NCI-H1436 (cell line): ENCODE results near the gene ALK.

Source experiments
- DNase-seq: peaks from one replicate; lab custom pipeline; 2025; lab: John Stamatoyannopoulos, UW

ALK gene

GRCh38 chr2:29718076-29718686 is 203.2 kb downstream of the ALK start:
- DNase-seq, result no peak

GRCh38 chr2:29715655-29716054 is 205.7 kb downstream of the ALK start:
- DNase-seq, result no peak

DNA sequence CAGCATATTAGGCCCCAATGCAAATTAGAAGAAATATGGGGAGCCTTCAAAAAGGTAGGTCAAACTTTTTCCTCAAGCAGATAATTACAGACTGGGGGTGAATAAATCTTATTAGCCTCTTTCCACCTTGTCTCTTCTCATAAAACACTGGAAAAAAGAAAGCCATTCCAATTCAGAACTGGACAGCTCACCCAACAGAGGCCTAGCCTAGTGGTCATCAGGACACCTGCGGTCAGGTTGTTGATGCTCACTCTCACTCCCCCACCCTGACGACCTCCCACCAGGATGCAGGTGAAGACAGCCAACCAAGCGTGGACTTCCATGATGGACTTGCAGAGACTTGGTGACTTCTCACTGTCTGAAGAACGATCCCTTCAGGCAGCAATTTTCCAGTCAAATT is 207.1 kb downstream of the ALK start:
- no peak for DNase-seq

- DNase-seq, result no peak
Measured at GRCh38 chr2:29706171-29706720, 215.1 kb downstream of the ALK start.

GRCh38 chr2:29705616-29706015 is 215.8 kb downstream of the ALK start:
- no peak for DNase-seq

DNA sequence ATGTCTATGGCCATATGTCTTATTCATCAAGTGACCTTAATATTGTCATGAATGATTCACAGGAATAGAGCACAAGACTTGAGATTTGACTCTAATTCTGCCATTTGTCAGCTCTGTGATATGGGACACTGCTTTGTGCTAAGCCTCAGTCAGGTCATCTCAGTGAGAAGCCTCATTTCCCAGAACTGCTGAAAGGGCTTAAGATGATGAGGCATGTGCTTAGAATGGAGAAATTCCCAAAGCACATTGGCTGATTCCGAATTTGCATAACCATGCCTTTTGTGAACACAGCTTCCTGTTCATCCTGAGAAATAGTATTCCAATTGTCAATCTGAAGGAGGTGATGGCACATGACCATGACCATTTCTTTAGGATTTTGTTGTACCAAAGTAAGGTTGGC is 218.1 kb downstream of the ALK start:
- DNase-seq, result no peak

DNA sequence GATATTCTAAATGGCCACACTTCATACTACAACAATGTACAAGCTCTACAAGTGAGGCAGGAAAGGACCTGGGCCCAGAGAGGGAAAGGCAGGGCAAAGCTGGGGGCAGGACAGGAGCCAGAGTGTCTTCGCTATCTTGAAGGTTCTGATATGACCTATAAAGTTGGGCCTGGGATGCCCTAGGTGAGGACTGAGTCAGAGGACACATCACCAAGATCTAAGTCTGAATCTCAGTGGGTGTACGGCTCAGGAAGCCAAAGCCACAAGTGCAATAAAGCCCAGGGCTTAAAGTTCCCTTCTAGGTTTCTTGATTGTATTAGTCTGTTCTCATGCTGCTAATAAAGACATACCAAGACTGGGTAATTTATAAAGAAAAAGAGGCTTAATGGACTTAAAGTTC is 219.1 kb downstream of the ALK start:
- DNase-seq, result no peak

DNA sequence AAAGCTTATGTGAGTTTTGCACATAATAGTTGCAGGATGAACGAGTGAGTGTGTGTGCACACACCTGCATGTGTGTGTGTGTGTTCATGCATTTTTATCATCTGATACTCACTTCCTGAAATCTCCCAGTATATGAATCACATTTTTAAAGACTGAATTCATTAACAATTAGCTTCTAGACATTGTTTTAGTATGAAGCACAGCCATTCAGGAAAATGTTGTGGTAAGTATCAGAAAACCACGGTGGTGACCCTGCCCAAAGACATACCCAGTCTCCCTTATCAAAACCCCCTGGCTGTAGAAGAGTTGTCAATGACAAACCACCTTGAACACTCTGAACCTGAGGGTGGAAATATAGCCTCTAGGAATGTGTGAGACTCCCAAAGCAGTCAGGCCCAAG is 220.8 kb downstream of the ALK start:
- no peak for DNase-seq

GRCh38 chr2:29699045-29699444 is 222.3 kb downstream of the ALK start:
- DNase-seq, result no peak

- DNase-seq, result no peak
Measured at GRCh38 chr2:29698216-29698615, 223.2 kb downstream of the ALK start.

- no peak for DNase-seq
Measured at GRCh38 chr2:29697715-29698114, 223.7 kb downstream of the ALK start.

DNA sequence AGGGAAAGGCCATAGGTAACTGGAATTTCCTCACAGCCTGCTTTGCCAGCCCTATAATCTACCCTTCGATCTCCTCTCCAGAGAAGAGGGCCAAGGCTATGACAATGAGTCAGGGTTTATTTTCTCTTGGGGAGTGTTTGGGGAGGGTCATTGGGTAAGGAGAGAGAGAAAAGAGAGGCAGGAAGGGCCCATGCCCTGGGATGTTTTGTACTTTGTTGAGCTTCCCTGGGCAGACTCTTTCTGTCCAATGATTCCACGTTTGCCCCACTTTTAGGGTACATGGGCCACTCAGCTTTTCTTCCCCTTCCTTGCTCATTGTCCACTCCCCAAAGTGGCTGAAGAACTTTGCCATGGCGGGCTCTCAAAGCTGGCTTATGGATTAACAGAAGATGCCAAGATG is 224.2 kb downstream of the ALK start:
- DNase-seq, result no peak

DNA sequence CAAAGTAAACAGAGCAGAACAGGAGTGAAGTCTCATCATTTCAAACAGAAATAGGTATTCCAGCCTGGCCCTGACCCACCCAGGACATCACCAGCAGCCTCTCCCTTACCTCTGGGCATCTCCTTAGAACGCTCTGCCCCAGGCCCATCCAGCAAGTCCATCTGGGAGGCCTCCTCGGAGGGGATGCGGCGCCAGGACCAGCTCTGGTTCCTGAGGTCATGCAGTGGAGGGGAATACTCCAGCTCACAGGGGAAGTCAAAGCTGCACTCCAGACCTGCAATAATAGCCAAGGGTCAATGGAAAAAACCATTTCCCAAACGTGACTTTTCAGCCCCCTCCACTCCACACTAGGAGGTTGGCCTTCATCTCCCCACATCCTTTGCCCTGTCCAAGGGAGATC is 226.6 kb downstream of the ALK start:
- no peak for DNase-seq

GRCh38 chr2:29691391-29691950 is 229.9 kb downstream of the ALK start:
- no peak for DNase-seq

GRCh38 chr2:29689666-29690065 is 231.7 kb downstream of the ALK start:
- DNase-seq, result no peak

DNA sequence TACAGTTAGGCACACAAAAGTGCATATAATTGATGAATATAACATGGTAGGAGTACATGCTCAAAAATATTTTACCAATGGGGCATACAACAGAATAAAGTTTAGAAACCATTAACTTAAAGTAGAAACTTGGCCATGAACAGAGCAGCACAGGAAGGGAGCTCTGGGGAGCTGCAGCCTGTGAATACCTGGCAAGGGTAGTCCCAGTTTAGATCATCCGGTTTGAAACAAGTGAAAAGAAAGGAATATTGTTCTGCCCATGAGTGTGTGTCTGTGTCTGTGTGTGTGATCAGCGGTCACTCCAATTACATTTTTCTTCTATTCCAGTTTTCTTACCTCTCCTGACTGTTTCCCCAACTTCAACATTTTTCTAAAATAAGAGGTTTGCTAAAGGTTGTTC is 233.0 kb downstream of the ALK start:
- no peak for DNase-seq

GRCh38 chr2:29687121-29687520 is 234.3 kb downstream of the ALK start:
- DNase-seq, result no peak

DNA sequence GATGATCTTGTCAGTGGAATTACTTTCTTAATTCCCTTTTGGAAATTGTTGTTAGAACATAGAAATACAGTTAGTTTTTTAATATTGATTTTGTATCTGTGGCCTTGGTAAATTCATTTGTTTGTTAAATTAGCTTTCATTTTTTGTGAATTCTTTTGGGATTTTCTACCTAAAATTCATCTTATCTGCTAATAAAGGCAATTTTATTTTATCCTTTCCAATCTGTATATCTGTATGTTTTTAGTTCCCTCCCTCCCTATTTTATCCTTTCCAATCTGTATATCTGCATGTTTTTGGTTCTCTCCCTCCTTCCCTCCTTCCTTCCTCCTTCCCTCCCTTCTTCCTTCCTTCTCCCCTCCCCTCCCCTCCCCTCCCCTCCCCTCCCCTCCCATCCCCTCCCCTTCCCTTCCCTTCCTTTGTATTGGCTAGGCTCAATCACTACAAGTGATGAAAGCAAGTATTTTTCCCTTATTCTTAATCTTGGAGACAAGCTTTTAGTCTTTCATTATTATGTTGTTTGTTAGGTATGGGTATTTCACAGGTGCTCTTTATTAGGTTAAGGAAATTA is 244.4 kb downstream of the ALK start:
- DNase-seq, result no peak

DNA sequence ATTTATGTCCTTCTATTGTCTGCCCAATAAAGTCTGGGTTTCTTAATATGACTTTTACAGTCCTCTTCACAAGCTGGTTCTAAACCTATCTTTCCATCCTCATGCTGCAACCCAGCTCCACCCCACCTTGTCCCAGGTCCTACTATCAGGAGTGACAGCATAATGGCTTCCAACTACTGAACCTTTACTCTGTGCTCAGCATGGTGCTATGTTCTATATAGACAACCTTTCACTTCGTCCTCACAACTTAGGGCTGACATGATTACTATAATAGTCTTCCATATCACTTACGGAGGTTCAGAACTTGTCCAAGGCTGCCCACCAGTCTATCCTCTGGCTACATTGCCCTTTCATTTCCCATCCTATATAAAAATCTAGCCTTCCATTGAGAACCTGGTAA is 256.8 kb downstream of the ALK start:
- no peak for DNase-seq

DNA sequence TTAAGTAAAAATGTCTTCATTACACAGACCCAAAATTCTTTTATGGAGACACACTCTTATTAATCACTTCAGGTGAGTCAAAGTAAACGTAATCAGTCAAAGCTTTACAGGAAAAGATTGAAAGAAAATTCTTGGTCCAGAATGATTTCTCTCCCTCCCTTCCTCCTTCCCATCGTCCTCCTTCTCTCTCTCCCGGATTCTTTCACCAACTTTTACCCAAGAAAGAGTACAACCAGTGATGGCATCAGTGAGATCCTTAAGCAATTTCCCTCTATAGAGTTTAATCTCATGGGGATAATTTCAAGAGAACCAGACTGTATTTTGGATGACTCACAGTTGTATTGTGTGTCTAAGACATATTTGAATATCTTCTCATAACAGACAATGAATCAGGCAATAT is 258.1 kb downstream of the ALK start:
- no peak for DNase-seq

GRCh38 chr2:29662861-29663260 is 258.5 kb downstream of the ALK start:
- DNase-seq, result no peak

DNA sequence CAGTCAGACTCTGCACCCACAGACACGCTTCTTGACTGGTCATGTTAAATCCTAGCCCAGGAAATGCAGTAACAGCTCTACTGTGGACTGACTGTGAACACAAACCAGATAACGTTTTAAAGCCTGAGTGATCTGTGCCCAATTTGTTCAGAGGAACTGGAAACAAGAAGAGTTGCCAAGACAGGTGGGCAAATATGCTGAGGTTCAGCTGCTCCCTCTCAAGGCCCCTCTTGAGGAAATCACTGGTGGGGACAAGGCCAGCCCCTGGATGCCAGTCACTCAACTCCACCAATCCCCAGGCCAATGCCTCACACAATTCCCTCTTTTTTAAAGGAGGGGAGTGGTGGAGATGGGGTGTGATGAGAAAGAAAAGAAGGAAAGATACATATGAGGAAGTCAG is 261.2 kb downstream of the ALK start:
- no peak for DNase-seq

- no peak for DNase-seq
Measured at GRCh38 chr2:29659178-29659577, 262.2 kb downstream of the ALK start.

DNA sequence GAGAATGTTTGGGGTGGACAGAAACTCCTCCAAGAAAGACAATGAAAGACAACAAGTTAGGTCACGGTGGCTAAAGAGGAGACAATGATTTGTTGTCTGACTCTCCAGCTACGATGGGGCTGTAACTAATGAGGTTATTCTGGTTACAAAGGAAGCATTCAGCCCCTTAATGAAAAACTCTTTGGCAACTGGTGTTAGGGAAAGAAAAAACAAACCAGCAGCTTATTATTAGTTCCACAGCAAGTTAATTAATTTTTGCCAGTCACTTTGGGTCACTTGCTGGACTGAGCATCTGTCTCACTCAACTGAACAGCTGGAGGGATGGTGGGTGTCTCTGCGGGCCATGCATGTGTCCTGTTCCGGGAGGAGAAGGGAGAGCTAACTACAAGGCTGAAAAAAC is 263.7 kb downstream of the ALK start:
- no peak for DNase-seq
